Thymus (tissue), 2 donors: Measurements from ENCODE around the gene GSPT2. TPM values are rescaled to one million over a fixed set of nuclear protein-coding genes. Genes with fewer than 3 reads are reported as not detected.

Experiments used
- polyA plus RNA-seq: library from polyadenylated mRNA; stranded (reverse); fragments of 200-250 nt; gene quantifications from one replicate; pipeline ENCODE4 v1.2.3, GENCODE V29; 2013
- total RNA-seq: library from RNA; stranded (reverse); fragments of 120-200 nt; gene quantifications from one replicate; pipeline ENCODE4 v1.2.4, GENCODE V29; 2013
- donor health status: healthy.

Gene GSPT2
- total and polyA plus RNA-seq, 2 donors, result 10.5 to 18.8 TPM

Other genes starting within 250 kb of the GSPT2 start
- gene NUDT11, start 246.8 kb upstream of the GSPT2 start, total RNA-seq, result 5.2 TPM
- gene NUDT11, start 246.8 kb upstream of the GSPT2 start, polyA plus RNA-seq, result 3.0 TPM
- 0.14 TPM for gene CENPVL3, start 124.5 kb upstream of the GSPT2 start, total RNA-seq
- 0.02 TPM for gene CENPVL3, start 124.5 kb upstream of the GSPT2 start, polyA plus RNA-seq
- 0.24 TPM for gene CENPVL2, start 60.6 kb upstream of the GSPT2 start, total RNA-seq
- gene CENPVL2, start 60.6 kb upstream of the GSPT2 start, polyA plus RNA-seq, result 0.41 TPM
- gene CENPVL1, start 32.9 kb upstream of the GSPT2 start, total RNA-seq, result 0.24 TPM
- gene CENPVL1, start 32.9 kb upstream of the GSPT2 start, polyA plus RNA-seq, result 0.41 TPM
- gene MAGED1, start 150.2 kb downstream of the GSPT2 start, total RNA-seq, result 50.7 TPM
- 33.0 TPM for gene MAGED1, start 150.2 kb downstream of the GSPT2 start, polyA plus RNA-seq